ENCODE data around the gene TUBGCP3.
"Not testable (repeated sequence)": the region's sequence is repeated elsewhere in the genome, so short reads cannot be mapped to it uniquely, and the experiment has no call there.

The TUBGCP3 gene

DNA sequence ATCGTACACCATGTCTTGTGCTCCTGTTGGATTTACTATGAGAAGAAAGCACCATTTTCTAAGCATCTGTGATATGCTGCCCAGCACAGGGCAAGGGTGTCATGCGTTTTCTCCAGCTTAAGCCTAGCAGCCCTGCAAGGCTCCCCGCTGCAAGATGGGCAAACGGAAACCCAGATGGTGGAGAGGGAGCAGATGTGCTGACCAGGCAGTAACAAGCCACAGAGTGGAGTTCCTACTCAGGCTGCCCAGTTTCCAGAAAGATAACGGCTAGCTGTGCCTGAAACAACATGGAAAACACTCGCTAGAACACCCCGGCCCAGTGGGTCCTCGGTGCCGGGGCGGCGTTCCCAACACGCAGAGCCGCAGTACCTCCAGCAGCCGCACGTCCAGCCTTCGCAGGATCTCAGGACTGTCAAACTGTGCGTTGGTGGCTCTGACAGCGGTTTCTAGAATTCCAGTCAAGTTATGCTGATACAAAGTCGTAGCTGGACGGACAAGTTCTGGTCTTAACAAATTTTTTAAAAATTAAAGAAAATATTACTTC, 68.4 kb downstream of the TUBGCP3 start:
- intact Hi-C loops (cut with micrococcal nuclease) = loop anchor here (5.0 kb wide), 1 partner anchor 88 kb away; no protein-coding TSS in a partner anchor
- H3K36me3 Mint-ChIP-seq (ENCODE audit: low read depth) = peaks cover 56% of the 10 kb centered on the region
- no peaks in the 10 kb centered on the region for H3K4me1 Mint-ChIP-seq (ENCODE audit: low read depth)
- no peaks in the 10 kb centered on the region for H3K27me3 Mint-ChIP-seq
- no peak overlapping the region for H3K4me3 Mint-ChIP-seq
- H3K27ac Mint-ChIP-seq = no peak overlapping the region
- H3K9me3 Mint-ChIP-seq = no peaks in the 10 kb centered on the region

DNA sequence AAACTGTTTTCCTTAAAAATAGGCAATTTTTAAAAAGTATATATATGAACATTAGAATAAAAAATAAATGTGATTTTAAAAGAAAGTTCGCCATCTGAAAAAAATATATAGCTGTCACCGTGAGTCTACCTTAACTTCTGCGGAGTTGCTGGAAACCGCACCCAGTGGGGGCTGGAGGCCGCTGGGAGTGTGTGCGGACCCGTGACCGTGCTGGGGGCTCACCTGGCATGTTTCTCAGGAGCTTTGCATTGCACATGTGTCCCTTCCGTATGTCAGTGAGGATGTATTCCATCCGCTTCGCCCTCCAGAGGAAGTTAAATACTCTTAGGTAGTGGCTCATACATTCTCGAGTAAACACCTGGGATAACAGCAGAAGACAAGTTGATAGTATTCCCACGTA, 71.7 kb downstream of the TUBGCP3 start:
- Mint-ChIP-seq H3K27ac (no peak overlapping the region), H3K9me3 (no peaks in the 10 kb centered on the region), H3K4me1 (ENCODE audit: low read depth) (no peaks in the 10 kb centered on the region), H3K36me3 (ENCODE audit: low read depth) (peaks cover 76% of the 10 kb centered on the region), H3K4me3 (no peak overlapping the region), H3K27me3 (no peaks in the 10 kb centered on the region)
- intact Hi-C loops (cut with micrococcal nuclease) = loop anchor here (5.0 kb wide), 1 partner anchor 91 kb away; no protein-coding TSS in a partner anchor

DNA sequence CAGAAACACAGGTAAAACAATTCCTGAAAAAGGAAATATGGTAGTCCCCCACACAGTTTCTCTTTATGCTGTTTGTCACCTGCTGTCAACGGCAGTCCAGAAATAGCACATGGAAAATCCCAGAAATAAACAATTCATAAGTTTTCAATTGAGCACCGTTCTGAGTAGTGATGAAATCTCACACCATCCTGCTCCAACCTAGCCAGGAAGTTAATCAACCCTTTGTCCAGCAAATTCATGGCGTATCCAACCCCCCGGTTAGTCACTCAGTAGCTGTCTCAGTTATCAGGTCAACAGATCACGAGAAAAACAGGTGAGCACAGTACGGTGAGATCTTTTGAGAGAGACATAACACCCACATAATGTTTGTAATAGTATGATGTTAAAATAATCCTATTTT, 74.2 kb downstream of the TUBGCP3 start:
- Mint-ChIP-seq H3K27ac (no peak overlapping the region), H3K4me3 (no peak overlapping the region), H3K27me3 (no peaks in the 10 kb centered on the region), H3K36me3 (ENCODE audit: low read depth) (peaks cover 79% of the 10 kb centered on the region), H3K4me1 (ENCODE audit: low read depth) (no peaks in the 10 kb centered on the region), H3K9me3 (no peaks in the 10 kb centered on the region)
- intact Hi-C loops (cut with micrococcal nuclease) = no loop called here

DNA sequence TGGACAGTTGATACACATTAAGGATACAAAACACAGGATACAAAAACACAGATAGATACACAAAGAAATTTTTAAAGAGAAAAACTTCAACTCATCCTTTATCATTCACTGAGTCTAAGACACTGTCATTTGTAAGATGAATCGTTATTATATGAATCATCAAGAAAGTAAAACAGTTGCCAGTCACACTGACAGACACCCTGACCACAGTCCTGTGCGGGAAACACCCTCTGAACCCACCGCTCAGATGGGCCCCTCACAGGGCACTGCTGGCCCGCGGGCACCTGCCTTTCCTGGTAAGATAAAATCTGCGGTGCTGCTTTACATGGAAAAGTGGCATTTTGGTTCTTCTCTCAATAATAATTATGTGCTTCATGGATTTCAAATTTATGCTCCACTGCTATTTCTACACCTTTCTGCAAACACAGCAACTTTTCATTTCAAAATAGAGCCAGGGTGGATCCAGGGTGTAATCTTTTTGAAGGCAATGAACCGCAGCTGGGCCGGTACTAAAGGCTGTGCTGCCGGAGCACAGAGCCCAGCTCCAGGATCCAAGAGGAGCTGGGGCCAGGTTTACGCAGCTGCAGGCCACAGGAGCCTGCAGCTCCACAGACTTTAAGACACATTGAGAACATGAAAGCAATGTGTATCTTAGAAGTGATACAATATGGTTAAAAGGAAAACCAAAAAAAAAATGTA, 76.8 kb downstream of the TUBGCP3 start:
- H3K4me1 Mint-ChIP-seq (ENCODE audit: low read depth) = no peaks in the 10 kb centered on the region
- no peaks in the 10 kb centered on the region for H3K27me3 Mint-ChIP-seq
- intact Hi-C loops (cut with micrococcal nuclease) = no loop called here
- H3K27ac Mint-ChIP-seq = no peak overlapping the region
- no peaks in the 10 kb centered on the region for H3K9me3 Mint-ChIP-seq
- no peak overlapping the region for H3K4me3 Mint-ChIP-seq
- peaks cover 93% of the 10 kb centered on the region for H3K36me3 Mint-ChIP-seq (ENCODE audit: low read depth)

DNA sequence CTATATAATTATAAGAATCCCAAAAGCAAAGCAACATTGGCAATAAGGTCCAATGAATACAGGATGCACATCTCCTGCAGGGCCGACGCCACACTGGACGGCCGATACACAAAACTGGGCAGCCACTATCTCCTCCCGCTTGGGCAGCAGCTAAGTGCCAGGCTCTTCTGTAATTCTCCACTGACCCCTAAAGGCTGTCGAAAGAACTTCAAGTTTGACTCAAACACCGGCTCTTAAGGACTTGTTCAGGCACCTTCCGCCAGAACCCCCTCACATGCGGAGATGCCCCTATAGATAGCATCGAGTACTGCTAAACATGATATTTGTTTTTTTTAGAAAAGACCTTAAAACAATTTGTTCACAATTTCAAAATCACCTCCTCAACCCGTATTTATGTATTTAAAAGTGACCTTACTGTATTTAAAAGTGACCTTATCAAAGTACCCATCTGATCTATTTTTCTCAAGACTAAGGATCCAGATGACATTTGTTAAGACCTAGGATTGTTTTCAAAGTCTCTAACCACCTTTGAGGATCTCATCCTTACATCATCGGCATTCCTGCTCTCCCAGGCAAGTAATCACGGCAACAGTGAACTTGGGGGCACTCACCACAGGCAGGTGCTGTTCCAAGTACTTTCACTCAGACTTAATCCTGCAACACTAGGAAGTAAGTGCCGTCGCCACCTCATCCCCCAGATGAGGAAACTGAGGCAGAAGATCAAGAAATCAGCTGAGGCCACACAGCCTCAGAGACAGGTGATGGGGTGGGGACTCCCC, 77.8 kb downstream of the TUBGCP3 start:
- peaks cover 93% of the 10 kb centered on the region for H3K36me3 Mint-ChIP-seq (ENCODE audit: low read depth)
- intact Hi-C loops (cut with micrococcal nuclease) = no loop called here

DNA sequence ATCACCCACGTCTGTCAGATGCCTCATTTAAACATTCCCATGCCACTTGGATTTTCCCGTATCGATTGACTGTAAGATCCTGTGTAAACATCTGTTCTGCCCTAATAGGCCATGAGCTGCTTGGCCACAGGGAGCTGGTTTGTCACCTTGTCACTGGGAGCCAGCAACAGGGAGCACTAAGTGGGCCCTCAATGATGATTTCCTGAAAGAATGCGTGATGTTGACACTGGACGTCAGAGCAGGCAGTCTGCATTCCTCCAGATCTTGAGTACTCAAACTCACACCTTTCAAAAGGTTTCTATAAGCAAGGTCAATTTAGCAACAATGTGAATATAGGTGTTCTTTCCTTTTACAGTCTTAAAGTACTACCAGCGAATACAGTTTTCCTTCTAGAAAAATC, 78.8 kb downstream of the TUBGCP3 start:
- H3K27ac Mint-ChIP-seq = no peak overlapping the region

More for the DNA sequence above, 77.8 kb downstream of the TUBGCP3 start:
- no peaks in the 10 kb centered on the region for H3K27me3 Mint-ChIP-seq
- no peaks in the 10 kb centered on the region for H3K9me3 Mint-ChIP-seq
- no peak overlapping the region for H3K27ac Mint-ChIP-seq
- no peak overlapping the region for H3K4me3 Mint-ChIP-seq
- no peaks in the 10 kb centered on the region for H3K4me1 Mint-ChIP-seq (ENCODE audit: low read depth)

DNA sequence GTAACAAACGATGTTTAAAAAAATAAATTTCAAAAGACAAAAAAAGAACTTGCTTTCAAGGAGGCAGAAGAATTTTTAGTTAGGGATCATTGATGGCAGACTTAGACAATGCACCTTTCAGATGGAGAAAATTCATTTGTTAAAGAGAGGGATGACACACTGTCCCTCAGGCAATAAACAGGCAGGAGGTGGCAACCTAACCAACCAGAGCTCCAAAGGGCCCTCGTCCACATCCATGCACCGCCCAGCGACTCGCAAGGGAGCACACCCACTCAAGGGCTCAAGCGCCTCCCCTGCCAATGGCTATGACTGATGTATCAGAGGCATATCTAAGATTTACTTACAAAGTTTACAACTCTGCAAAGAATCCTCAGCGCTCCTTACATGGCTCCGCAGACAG, 81.9 kb downstream of the TUBGCP3 start:
- no peak overlapping the region for H3K27ac Mint-ChIP-seq

More for the DNA sequence above, 78.8 kb downstream of the TUBGCP3 start:
- Mint-ChIP-seq H3K36me3 (ENCODE audit: low read depth) (peaks cover 95% of the 10 kb centered on the region), H3K4me3 (no peak overlapping the region), H3K27me3 (no peaks in the 10 kb centered on the region), H3K9me3 (no peaks in the 10 kb centered on the region), H3K4me1 (ENCODE audit: low read depth) (no peaks in the 10 kb centered on the region)
- intact Hi-C loops (cut with micrococcal nuclease) = no loop called here

DNA sequence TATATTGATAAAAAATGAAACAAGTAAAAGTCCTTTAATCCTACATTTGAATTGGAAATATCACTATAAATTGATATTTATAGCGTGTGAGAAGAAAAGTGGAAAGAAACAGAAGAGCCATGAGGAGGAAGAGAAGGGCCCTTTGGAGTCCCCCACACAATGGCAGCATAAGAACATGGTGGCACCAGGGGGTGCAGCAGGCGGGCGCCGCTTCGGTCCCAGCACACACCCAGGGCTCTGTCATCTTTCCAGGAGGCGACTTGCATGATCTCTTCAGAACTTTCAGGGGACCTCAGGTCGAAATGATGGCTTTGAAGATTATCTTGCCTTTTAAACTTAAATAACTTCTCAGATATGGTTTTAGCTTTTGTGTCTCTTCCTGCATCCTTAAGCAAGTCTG, 91.8 kb downstream of the TUBGCP3 start:
- H3K27me3 Mint-ChIP-seq = no peaks in the 10 kb centered on the region

More for the DNA sequence above, 81.9 kb downstream of the TUBGCP3 start:
- Mint-ChIP-seq H3K9me3 (no peaks in the 10 kb centered on the region), H3K4me1 (ENCODE audit: low read depth) (no peaks in the 10 kb centered on the region), H3K36me3 (ENCODE audit: low read depth) (peaks cover 100% of the 10 kb centered on the region), H3K27me3 (no peaks in the 10 kb centered on the region), H3K4me3 (no peak overlapping the region)
- intact Hi-C loops (cut with micrococcal nuclease) = no loop called here

DNA sequence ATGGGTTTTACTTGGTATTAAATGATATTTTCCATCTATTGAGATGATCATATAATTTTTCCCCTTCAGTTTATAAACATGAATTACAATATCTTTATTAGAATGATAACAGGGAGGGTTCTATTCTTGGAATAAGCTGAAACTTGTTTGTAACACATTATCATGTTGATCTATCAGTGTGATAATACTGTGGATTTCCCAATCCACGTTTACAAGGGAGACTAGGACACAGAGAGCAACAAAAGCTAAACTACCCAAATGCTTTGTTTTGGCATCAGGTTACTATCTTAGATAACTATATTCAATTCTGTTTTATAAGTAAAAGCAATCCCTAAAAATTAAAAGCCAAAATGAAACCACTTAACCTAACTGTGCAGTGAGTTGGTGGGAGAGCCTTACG, 92.5 kb downstream of the TUBGCP3 start:
- intact Hi-C loops (cut with micrococcal nuclease) = no loop called here
- peaks cover 93% of the 10 kb centered on the region for H3K36me3 Mint-ChIP-seq (ENCODE audit: low read depth)
- no peaks in the 10 kb centered on the region for H3K4me1 Mint-ChIP-seq (ENCODE audit: low read depth)
- H3K27ac Mint-ChIP-seq = no peak overlapping the region
- H3K4me3 Mint-ChIP-seq = no peak overlapping the region
- no peaks in the 10 kb centered on the region for H3K9me3 Mint-ChIP-seq
- H3K27me3 Mint-ChIP-seq = no peaks in the 10 kb centered on the region

More for the DNA sequence above, 91.8 kb downstream of the TUBGCP3 start:
- intact Hi-C loops (cut with micrococcal nuclease) = no loop called here
- H3K9me3 Mint-ChIP-seq = no peaks in the 10 kb centered on the region
- no peaks in the 10 kb centered on the region for H3K4me1 Mint-ChIP-seq (ENCODE audit: low read depth)
- no peak overlapping the region for H3K27ac Mint-ChIP-seq
- no peak overlapping the region for H3K4me3 Mint-ChIP-seq
- peaks cover 93% of the 10 kb centered on the region for H3K36me3 Mint-ChIP-seq (ENCODE audit: low read depth)

DNA sequence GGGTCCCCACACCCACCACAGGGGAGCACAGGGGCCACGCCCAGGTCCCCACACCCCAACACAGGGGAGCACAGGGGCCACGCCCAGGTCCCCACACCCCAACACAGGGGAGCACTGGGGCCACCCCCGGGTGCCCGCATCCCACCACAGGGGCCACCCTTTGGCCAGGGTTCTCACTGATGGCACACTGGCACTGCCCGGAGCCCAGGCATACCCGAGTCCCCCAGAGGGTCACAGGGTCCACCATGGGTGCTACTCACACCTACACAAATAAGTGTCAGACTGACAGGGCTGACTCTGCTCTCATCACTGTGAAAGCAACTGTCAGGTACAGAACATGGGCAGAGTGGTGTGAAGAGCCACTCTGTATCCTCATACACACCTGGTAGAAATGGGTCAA, 98.8 kb downstream of the TUBGCP3 start:
- intact Hi-C loops (cut with micrococcal nuclease) = no loop called here
- Mint-ChIP-seq H3K27me3 (no peaks in the 10 kb centered on the region), H3K36me3 (ENCODE audit: low read depth) (peaks cover 91% of the 10 kb centered on the region), H3K9me3 (no peaks in the 10 kb centered on the region), H3K4me3 (no peak overlapping the region), H3K27ac (no peak overlapping the region), H3K4me1 (ENCODE audit: low read depth) (no peaks in the 10 kb centered on the region)

DNA sequence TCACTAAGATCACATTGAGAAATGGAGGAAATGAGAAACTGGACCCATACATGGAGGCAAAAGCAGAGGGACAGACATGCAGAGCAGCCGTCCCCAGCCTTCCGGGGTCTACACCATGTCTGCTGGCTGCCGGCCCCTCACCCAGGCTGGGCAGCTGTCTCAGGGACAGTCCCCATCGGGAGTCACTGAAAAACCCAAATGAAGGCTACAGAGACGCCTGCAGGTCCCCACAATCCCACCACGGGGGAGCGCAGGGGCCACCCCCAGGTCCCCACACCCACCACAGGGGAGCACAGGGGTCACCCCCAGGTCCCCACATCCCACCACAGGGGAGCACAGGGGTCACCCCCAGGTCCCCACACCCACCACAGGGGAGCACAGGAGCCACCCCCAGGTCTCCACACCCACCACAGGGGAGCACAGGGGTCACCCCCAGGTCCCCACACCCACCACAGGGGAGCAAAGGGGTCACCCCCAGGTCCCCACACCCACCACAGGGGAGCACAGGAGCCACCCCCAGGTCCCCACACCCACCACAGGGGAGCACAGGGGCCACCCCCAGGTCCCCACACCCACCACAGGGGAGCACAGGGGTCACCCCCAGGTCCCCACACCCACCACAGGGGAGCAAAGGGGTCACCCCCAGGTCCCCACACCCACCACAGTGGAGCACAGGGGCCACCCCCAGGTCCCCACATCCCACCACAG, 99.5 kb downstream of the TUBGCP3 start:
- H3K4me1 Mint-ChIP-seq (ENCODE audit: low read depth); H3K27ac Mint-ChIP-seq; H3K27me3 Mint-ChIP-seq; H3K9me3 Mint-ChIP-seq; intact Hi-C loops (cut with micrococcal nuclease); H3K4me3 Mint-ChIP-seq: not testable (repeated sequence)
- H3K36me3 Mint-ChIP-seq (ENCODE audit: low read depth) = peaks cover 91% of the 10 kb centered on the region

DNA sequence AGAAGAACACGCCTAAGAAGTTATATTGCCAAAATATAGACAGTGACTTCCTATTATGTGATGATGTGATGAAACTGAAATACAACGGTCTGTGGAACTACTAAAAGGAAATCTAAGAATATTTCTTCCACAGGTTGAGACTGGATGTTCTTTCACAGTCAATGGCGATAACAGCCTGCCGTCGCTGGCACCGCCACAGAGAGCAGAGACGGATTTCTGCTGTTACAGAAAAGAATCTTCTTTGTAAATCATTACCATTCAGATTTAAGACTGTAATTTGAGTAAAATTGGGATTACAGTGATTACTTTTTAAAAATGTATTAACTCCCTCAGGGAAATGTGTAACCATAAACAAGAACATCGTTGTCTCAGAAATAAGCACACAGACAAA, 100.8 kb downstream of the TUBGCP3 start:
- Mint-ChIP-seq H3K27me3 (no peaks in the 10 kb centered on the region), H3K36me3 (ENCODE audit: low read depth) (peaks cover 84% of the 10 kb centered on the region), H3K9me3 (peaks cover 5% of the 10 kb centered on the region), H3K4me3 (no peak overlapping the region), H3K4me1 (ENCODE audit: low read depth) (peaks cover 7% of the 10 kb centered on the region), H3K27ac (no peak overlapping the region)
- intact Hi-C loops (cut with micrococcal nuclease) = no loop called here

DNA sequence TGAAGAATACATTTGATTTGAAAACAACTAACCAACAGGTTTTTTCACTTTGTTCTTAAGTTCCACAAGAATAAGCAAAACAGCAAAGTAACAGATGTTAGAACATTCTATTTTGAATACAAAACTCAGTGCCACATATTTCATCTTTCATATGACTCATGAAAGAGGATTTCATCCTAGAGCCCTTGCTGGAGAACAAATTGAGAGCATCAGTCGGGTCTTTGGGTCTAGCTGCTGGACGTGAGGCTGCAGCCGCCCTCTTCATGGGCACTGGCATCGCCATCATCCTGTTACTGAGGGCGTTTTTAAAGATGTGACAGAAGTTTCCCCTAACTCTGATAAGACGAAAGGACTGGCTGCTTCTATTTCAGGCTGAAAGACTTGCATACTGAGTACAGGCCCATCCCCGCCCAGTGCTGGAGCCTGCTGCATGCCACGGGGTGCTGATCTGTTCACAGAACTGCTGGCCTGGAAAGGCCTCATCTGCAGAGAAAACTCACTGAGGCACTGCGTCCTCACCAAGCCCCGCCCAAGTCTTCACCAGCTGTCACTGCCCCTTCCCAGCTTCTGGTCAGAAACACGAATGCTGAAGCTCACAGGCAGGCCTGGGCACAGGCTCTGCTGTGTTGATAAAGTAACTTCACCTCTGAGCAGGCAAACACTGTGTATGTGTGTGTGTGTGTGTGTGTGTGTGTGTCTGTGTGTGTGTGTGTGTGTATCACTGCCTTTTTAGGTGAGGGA, 101.4 kb downstream of the TUBGCP3 start:
- H3K36me3 Mint-ChIP-seq (ENCODE audit: low read depth) = peaks cover 78% of the 10 kb centered on the region
- intact Hi-C loops (cut with micrococcal nuclease) = no loop called here
- peaks cover 7% of the 10 kb centered on the region for H3K4me1 Mint-ChIP-seq (ENCODE audit: low read depth)
- H3K27me3 Mint-ChIP-seq = no peaks in the 10 kb centered on the region
- H3K4me3 Mint-ChIP-seq = no peak overlapping the region
- peaks cover 8% of the 10 kb centered on the region for H3K9me3 Mint-ChIP-seq
- no peak overlapping the region for H3K27ac Mint-ChIP-seq

Measured in dendritic cell treated with granulocyte-macrophage colony-stimulating factor and Interleukin-4, amounts not matched to agents 40 ng/mL and 50 ng/mL, for 4 days (primary cell).